ENCODE data around the gene ADGRD2.

- TF ChIP-seq CTCF (IDR thresholded peaks at IDR 0.05 in 8 of 11, conservative IDR thresholded peaks at IDR 0.05 in 3 of 11) (no peak), POLR2A (IDR thresholded peaks at IDR 0.05) (peak in 1 of 3 donors; percentile 15)
Measured at GRCh38 chr9:124506931-124507879, 57.0 kb downstream of the ADGRD2 start, which contains the start of gene NR5A1.
